HepG2 (cell line): ENCODE results near the gene LRRC40. TPM values are rescaled to one million over a fixed set of nuclear protein-coding genes. Genes with fewer than 3 reads are reported as not detected.

Experiments used
- ATAD3A ChIP-seq: sonication (generic); formaldehyde crosslinking; IDR thresholded peaks from 2 replicates; pipeline ENCODE4 v1.4.0; 2020; ENCODE audit warnings: missing genetic modification reagents
- FLYWCH1 ChIP-seq: sonication (generic); formaldehyde crosslinking; IDR thresholded peaks from 2 replicates; pipeline ENCODE4 v1.8.1; 2023; ENCODE audit warnings: mild to moderate bottlenecking, missing genetic modification reagents
- HMGA1 ChIP-seq: sonication (generic); formaldehyde crosslinking; conservative IDR thresholded peaks from 2 replicates; pipeline ENCODE4 v1.4.0; 2020; ENCODE audit warnings: missing genetic modification reagents
- HNRNPLL ChIP-seq: fragments of 200-400 bp; formaldehyde crosslinking; IDR thresholded peaks from 2 replicates; pipeline ENCODE4 v1.6.1; 2017; ENCODE audit warnings: mild to moderate bottlenecking, low read depth, low read length; ENCODE audit not compliant: poor library complexity, severe bottlenecking
- IKZF1 ChIP-seq: fragments of 450-650 bp; IDR thresholded peaks from 2 replicates; pipeline ENCODE4 v1.7.1; 2016
- MXD1 ChIP-seq: sonication (generic); formaldehyde crosslinking; IDR thresholded peaks from 2 replicates; pipeline ENCODE4 v1.4.0; 2020; ENCODE audit warnings: mild to moderate bottlenecking, missing genetic modification reagents
- PCBP1 ChIP-seq: fragments of 200-400 bp; formaldehyde crosslinking; IDR thresholded peaks from 2 replicates; pipeline ENCODE4 v1.6.1; 2017; ENCODE audit warnings: mild to moderate bottlenecking, low read depth, low read length, borderline replicate concordance
- SALL2 ChIP-seq: sonication (generic); formaldehyde crosslinking; IDR thresholded peaks from 2 replicates; pipeline ENCODE4 v1.8.1; 2023; ENCODE audit warnings: mild to moderate bottlenecking, missing genetic modification reagents, inconsistent platforms
- SOX5 ChIP-seq: IDR thresholded peaks from 2 replicates; pipeline ENCODE4 v1.6.1; 2016; ENCODE audit warnings: borderline replicate concordance
- SOX6 ChIP-seq, 2 experiments: fragments of 450-650 bp in 1 of 2; sonication (generic) in 1 of 2; formaldehyde crosslinking in 1 of 2; IDR thresholded peaks; 2 replicates each; pipeline versions ENCODE4 v1.4.0 to v1.6.1; 2017 to 2020; ENCODE audit warnings: antibody characterized with exemption in 1 of 2, mild to moderate bottlenecking in 1 of 2, missing genetic modification reagents in 1 of 2
- SP140L ChIP-seq: sonication (generic); formaldehyde crosslinking; IDR thresholded peaks from 2 replicates; pipeline ENCODE4 v1.4.0; 2020; ENCODE audit warnings: missing genetic modification reagents, borderline replicate concordance
- TMF1 ChIP-seq: sonication (generic); formaldehyde crosslinking; IDR thresholded peaks from 2 replicates; pipeline ENCODE4 v1.8.1; 2022; ENCODE audit warnings: low read depth, missing genetic modification reagents
- ZBTB7B ChIP-seq: sonication (generic); formaldehyde crosslinking; IDR thresholded peaks from 2 replicates; pipeline ENCODE4 v1.4.0; 2020; ENCODE audit warnings: missing genetic modification reagents
- ZBTB8A ChIP-seq: sonication (generic); formaldehyde crosslinking; IDR thresholded peaks from 2 replicates; pipeline ENCODE4 v1.4.0; 2020; ENCODE audit warnings: mild to moderate bottlenecking, low read depth, missing genetic modification reagents, borderline replicate concordance
- ZNF143 ChIP-seq: sonication (generic); formaldehyde crosslinking; IDR thresholded peaks from 2 replicates; pipeline ENCODE4 v1.4.0; 2020; ENCODE audit warnings: missing genetic modification reagents
- ZNF160 ChIP-seq: sonication (generic); formaldehyde crosslinking; IDR thresholded peaks from 2 replicates; pipeline ENCODE4 v1.8.0; 2022; ENCODE audit warnings: mild to moderate bottlenecking, inconsistent platforms, missing genetic modification reagents
- ZNF276 ChIP-seq: sonication (generic); formaldehyde crosslinking; IDR thresholded peaks from 2 replicates; pipeline ENCODE4 v1.4.0; 2020; ENCODE audit warnings: mild to moderate bottlenecking, low read depth, missing genetic modification reagents
- ZNF30 ChIP-seq: sonication (generic); formaldehyde crosslinking; IDR thresholded peaks from 2 replicates; pipeline ENCODE4 v1.5.0; 2020; ENCODE audit warnings: mild to moderate bottlenecking, missing genetic modification reagents
- ZNF326 ChIP-seq: sonication (generic); formaldehyde crosslinking; IDR thresholded peaks from 2 replicates; pipeline ENCODE4 v1.4.0; 2020; ENCODE audit warnings: missing genetic modification reagents, borderline replicate concordance
- ZNF34 ChIP-seq: sonication (generic); formaldehyde crosslinking; IDR thresholded peaks from 2 replicates; pipeline ENCODE4 v1.4.0; 2020; ENCODE audit warnings: mild to moderate bottlenecking, missing genetic modification reagents, borderline replicate concordance
- ZNF652 ChIP-seq: IDR thresholded peaks from 2 replicates; pipeline ENCODE4 v1.6.1; 2016; ENCODE audit warnings: low read depth, borderline replicate concordance
- ZNF704 ChIP-seq: sonication (generic); formaldehyde crosslinking; IDR thresholded peaks from 2 replicates; pipeline ENCODE4 v1.8.1; 2023; ENCODE audit warnings: mild to moderate bottlenecking, inconsistent platforms, moderate library complexity, missing genetic modification reagents, borderline replicate concordance
- ZNF724P ChIP-seq: sonication (generic); formaldehyde crosslinking; IDR thresholded peaks from 2 replicates; pipeline ENCODE4 v1.8.0; 2022; ENCODE audit warnings: missing genetic modification reagents, borderline replicate concordance
- ZNF792 ChIP-seq: IDR thresholded peaks from 2 replicates; pipeline ENCODE4 v1.6.1; 2016
- polyA plus RNA-seq, 8 experiments: library from polyadenylated mRNA; depleted of rRNA in 3 of 8; stranded (reverse) in 7 of 8; unstranded in 1 of 8; fragments of >200 nt; fragmentation: Illumina TruSeq in 4 of 8; extraction: Trizol in 4 of 8; gene quantifications; 2 replicates each; pipeline versions ENCODE4 v1.2.1 to v1.2.3, GENCODE V29; 2011 to 2016; ENCODE audit warnings: low read depth in 4 of 8, missing spikeins in 1 of 8, mixed read lengths in 1 of 8; ENCODE audit not compliant: insufficient read depth in 1 of 8
- total RNA-seq, 5 experiments: library from RNA; depleted of rRNA; stranded (reverse); fragments of >200 nt; fragmentation: Illumina TruSeq; extraction: Trizol; gene quantifications; 2 replicates each; pipeline ENCODE4 v1.2.3, GENCODE V29; 2016; ENCODE audit warnings: low read depth in 1 of 5
- TF ChIP-seq, protein P1 (sequence below): sonication (generic); formaldehyde crosslinking; conservative IDR thresholded peaks from 2 replicates; pipeline ENCODE4 v1.4.0; 2020; ENCODE audit warnings: missing genetic modification reagents

Gene LRRC40
- total and polyA plus RNA-seq, 2 of the 13 experiments (the other 11 are each of a cell fraction or from before 2014, with no cell fraction given), result 10.3 to 32.7 TPM

DNA sequence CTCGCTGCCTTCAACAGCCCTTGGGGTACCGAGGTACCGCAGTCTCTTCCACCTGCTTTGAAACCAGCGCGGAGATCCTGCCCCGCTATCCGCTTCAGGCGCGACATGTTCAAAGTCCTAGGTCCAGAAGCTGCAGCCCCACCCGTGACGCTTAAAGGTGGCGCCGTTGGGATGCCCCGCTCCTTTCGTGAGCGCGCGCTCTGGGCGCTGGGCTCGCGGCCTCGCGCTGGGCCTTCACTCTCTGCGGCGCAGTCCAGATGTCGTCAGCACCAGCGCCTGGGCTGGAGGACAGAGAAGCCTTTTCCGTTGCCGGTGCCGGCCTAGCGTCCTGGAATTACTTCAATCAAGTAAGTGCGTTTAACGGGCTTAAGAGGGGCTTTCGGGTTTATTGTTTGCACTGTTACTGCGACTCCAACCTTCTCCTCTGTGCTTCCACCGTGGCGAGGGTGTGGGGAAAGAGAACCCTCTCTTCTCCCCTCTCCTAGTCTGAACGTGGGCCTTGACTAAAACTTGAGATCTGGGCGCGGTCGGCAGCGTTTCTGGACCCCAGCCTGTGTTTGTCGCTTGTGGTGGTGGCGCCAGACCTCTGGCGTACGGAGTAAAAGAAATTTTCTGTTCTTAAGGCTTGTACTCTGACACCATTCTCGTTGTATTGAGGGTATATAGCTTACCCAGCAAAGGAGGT lies at the start of gene LRRC40 (continued):
- TF ChIP-seq, protein P1, sequence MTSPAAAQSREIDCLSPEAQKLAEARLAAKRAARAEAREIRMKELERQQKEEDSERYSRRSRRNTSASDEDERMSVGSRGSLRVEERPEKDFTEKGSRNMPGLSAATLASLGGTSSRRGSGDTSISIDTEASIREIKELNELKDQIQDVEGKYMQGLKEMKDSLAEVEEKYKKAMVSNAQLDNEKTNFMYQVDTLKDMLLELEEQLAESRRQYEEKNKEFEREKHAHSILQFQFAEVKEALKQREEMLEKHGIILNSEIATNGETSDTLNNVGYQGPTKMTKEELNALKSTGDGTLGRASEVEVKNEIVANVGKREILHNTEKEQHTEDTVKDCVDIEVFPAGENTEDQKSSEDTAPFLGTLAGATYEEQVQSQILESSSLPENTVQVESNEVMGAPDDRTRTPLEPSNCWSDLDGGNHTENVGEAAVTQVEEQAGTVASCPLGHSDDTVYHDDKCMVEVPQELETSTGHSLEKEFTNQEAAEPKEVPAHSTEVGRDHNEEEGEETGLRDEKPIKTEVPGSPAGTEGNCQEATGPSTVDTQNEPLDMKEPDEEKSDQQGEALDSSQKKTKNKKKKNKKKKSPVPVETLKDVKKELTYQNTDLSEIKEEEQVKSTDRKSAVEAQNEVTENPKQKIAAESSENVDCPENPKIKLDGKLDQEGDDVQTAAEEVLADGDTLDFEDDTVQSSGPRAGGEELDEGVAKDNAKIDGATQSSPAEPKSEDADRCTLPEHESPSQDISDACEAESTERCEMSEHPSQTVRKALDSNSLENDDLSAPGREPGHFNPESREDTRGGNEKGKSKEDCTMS (CRISPR knock-in tag), result no peak
- TF ChIP-seq MXD1 (CRISPR knock-in tag) (no peak; the same call in 1 of the 2 replicates), ZNF276 (CRISPR knock-in tag) (0 out of 2 replicates have a peak, but pooled peaks have one; percentile 71), PCBP1 (0 out of 2 replicates have a peak, but pooled peaks have one; percentile 30), ZNF326 (no peak), ZNF160 (CRISPR knock-in tag) (peak; percentile 57; the same call in 1 of the 2 replicates), ZBTB7B (CRISPR knock-in tag) (no peak; the same call in 1 of the 2 replicates), HNRNPLL (peak; percentile 91), ZNF652 (CRISPR knock-in tag) (no peak), SALL2 (peak; percentile 90), SOX6 (IDR thresholded peaks at IDR 0.05) (no peak), SOX6 (CRISPR knock-in tag; IDR thresholded peaks at IDR 0.05) (peak; percentile 88), ZNF143 (peak; percentile 72), FLYWCH1 (CRISPR knock-in tag) (no peak), ZNF704 (CRISPR knock-in tag) (no peak), ZNF724P (CRISPR knock-in tag) (no peak), SOX5 (CRISPR knock-in tag) (peak; percentile 73), HMGA1 (no peak), ZNF792 (CRISPR knock-in tag) (peak; percentile 74), ATAD3A (CRISPR knock-in tag) (no peak), SP140L (CRISPR knock-in tag) (no peak), ZNF30 (CRISPR knock-in tag) (no peak), IKZF1 (no peak), ZBTB8A (CRISPR knock-in tag) (peak; percentile 38; the same call in 1 of the 2 replicates), TMF1 (CRISPR knock-in tag) (peak; percentile 81; the same call in 1 of the 2 replicates), ZNF34 (CRISPR knock-in tag) (0 out of 2 replicates have a peak, but pooled peaks have one; percentile 68)
